Breast epithelium (tissue), 4 donors: ENCODE data around the gene ZNF497. TPM values are rescaled to one million over a fixed set of nuclear protein-coding genes. Genes with fewer than 3 reads are reported as not detected.

Experiments
- DNase-seq, 2 donors: peaks; one replicate each; pipeline ENCODE4 v3.0.0-alpha.2; 2019; ENCODE audit warnings: low spot score in 2 of 2
- H3K27ac ChIP-seq, 2 donors: fragments of 200-600 bp; sonication (generic) in 1 of 2; one replicate each; pipeline ENCODE4 v1.5.1; 2016 to 2019; ENCODE audit warnings: mild to moderate bottlenecking in 1 of 2
- H3K27me3 ChIP-seq, 2 donors: fragments of 200-600 bp; sonication (generic) in 1 of 2; one replicate each; pipeline versions ENCODE4 v1.5.1 to v1.6.0; 2017 to 2019; ENCODE audit warnings: control low read depth in 1 of 2, mild to moderate bottlenecking in 1 of 2
- H3K36me3 ChIP-seq: fragments of 200-600 bp; one replicate; pipeline ENCODE4 v1.5.1; 2019
- H3K4me1 ChIP-seq, 2 donors: fragments of 200-600 bp; sonication (generic); one replicate each; pipeline ENCODE4 v1.5.1; 2016 to 2019; ENCODE audit warnings: control low read depth in 1 of 2
- H3K4me3 ChIP-seq, 3 donors: fragments of 200-600 bp; sonication (generic); 1 replicate in 2 of 3; 2 replicates in 1 of 3; pipeline ENCODE4 v1.5.1; 2016 to 2019; ENCODE audit warnings: mild to moderate bottlenecking in 3 of 3, moderate library complexity in 2 of 3
- H3K9me3 ChIP-seq, 2 donors: fragments of 200-600 bp; sonication (generic) in 1 of 2; one replicate each; pipeline ENCODE4 v1.5.1; 2016 to 2019; ENCODE audit warnings: control low read depth in 1 of 2
- POLR2A ChIP-seq: fragments of 450-650 bp; IDR thresholded peaks from one replicate; pipeline ENCODE4 v1.6.1; 2016; ENCODE audit warnings: antibody characterized with exemption, mild to moderate bottlenecking, moderate library complexity
- POLR2AphosphoS5 ChIP-seq, 3 donors: sonication (generic); formaldehyde crosslinking; IDR thresholded peaks; one replicate each; pipeline ENCODE4 v1.6.1; 2017; ENCODE audit warnings: antibody characterized with exemption in 3 of 3
- intact Hi-C: fragments of 100-400 bp; cut with DNase I; formaldehyde crosslinking; loops from one replicate; pipeline ENCODE4 v1.15.1; 2023; ENCODE audit warnings: low total_unique reads
- total RNA-seq, 3 donors: library from RNA; depleted of rRNA; stranded (reverse); fragments of >200 nt; gene quantifications; one replicate each; pipeline ENCODE4 v1.1.0, GENCODE V29; 2016
- TF ChIP-seq, protein P1 (sequence below), 3 donors: fragments of 450-650 bp; IDR thresholded peaks; one replicate each; pipeline ENCODE4 v1.5.1; 2016 to 2017; ENCODE audit warnings: antibody characterized with exemption in 3 of 3, mild to moderate bottlenecking in 3 of 3, moderate library complexity in 3 of 3

Gene ZNF497
- total RNA-seq, 3 donors from 2014 or later, result 0.80 to 5.3 (median 3.6) TPM

DNA sequence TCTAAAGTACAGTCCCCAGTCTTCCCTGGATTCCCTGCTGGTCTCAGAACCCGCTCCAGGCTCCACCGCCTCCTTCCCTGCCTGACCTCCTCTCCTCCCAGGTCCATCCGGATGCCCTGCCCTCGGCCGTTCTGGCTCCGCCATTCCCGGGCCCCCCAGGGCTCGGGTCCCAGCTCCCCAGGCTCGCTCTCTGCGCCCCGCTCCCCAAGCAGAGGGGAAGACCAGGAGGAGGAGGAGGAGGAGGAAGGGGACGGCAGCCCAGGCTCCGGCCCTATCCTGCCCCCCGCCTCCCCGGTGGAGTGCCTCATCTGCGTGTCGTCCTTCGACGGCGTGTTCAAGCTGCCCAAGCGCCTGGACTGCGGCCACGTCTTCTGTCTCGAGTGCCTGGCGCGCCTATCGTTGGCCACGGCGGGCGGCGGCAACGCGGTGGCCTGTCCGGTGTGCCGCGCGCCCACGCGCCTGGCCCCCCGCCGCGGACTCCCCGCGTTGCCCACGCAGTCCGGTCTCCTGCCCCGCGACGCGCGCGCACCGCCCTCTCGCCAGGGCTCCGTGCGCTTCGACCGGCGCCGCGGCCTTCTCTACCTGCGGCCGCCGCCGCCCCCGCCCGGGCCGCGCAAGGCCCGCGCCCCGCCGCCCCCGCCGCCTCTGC lies 33.6 kb upstream of the ZNF497 start:
- H3K36me3 ChIP-seq, result no peaks in the 10 kb centered on the region
- H3K9me3 ChIP-seq, result no peaks in the 10 kb centered on the region
- no peak for DNase-seq
- peaks cover 5 to 7% of the 10 kb centered on the region in 2 donors for H3K4me1 ChIP-seq
- TF ChIP-seq POLR2A (no peak), POLR2AphosphoS5 (IDR thresholded peaks at IDR 0.05) (no peak)
- TF ChIP-seq, protein P1, sequence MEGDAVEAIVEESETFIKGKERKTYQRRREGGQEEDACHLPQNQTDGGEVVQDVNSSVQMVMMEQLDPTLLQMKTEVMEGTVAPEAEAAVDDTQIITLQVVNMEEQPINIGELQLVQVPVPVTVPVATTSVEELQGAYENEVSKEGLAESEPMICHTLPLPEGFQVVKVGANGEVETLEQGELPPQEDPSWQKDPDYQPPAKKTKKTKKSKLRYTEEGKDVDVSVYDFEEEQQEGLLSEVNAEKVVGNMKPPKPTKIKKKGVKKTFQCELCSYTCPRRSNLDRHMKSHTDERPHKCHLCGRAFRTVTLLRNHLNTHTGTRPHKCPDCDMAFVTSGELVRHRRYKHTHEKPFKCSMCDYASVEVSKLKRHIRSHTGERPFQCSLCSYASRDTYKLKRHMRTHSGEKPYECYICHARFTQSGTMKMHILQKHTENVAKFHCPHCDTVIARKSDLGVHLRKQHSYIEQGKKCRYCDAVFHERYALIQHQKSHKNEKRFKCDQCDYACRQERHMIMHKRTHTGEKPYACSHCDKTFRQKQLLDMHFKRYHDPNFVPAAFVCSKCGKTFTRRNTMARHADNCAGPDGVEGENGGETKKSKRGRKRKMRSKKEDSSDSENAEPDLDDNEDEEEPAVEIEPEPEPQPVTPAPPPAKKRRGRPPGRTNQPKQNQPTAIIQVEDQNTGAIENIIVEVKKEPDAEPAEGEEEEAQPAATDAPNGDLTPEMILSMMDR (IDR thresholded peaks at IDR 0.05), result no peak
- peak overlapping the region in 1 of 2 donors; percentile 45 for H3K27ac ChIP-seq
- H3K4me3 ChIP-seq, result peak overlapping the region in 2 of 3 donors; percentile 44 to 66
- H3K27me3 ChIP-seq, result peaks cover 0 to 14% of the 10 kb centered on the region in 2 donors
- intact Hi-C loops, result no loop called here

DNA sequence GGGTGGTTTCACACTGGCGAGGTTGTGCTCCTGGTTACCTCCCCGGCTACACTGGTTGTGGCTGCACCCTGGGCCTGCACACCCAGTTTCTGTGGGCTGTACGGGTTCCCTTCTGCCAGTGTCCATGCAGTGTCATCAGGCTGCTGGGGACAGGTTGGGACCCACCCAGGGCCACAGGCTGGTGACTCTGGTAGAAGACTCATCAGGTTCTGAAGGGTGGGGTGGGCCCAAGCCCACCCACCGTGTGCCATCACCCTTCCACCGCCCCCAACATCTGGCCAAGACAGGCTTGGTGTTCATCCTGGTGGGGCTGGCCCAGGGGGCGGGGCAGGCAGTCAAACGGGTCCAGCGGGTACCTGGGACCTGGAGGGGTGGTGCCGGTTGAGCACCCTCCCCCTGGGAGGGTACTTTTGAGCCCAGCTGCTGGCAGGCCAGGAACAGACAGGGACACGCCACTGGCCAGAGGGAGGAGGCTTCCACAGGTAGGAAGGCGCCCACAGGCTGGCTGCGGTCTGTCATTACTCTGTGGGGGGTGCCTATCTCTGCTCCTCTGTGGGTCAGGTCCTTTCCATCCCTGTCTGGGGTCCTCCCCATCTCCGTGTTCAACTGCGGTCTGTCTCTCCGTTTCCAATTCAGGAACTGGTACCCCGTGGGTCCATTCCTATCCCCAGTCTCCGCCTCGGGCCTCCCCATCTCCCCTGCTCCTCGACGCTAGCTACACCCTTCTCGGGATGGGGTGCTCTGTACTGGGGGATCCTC lies 32.8 kb upstream of the ZNF497 start, which contains the start of gene RNF225:
TSS of gene RNF225 (plus strand) at position 437 of the 759 bp plus-strand sequence. CDS start 434 bp downstream, outside the sequence.
- no peaks in the 10 kb centered on the region for H3K36me3 ChIP-seq
- intact Hi-C loops, result no loop called here
- H3K4me3 ChIP-seq, result peak within 1 kb of the TSS in 2 of 3 donors; percentile 44 to 66
- H3K27ac ChIP-seq, result peak within 1 kb of the TSS in 1 of 2 donors; percentile 45
- peak in 1 of 3 donors; percentile 12 for TF ChIP-seq POLR2AphosphoS5 (IDR thresholded peaks at IDR 0.05)
- TF ChIP-seq, protein P1 (IDR thresholded peaks at IDR 0.05), result no peak
- peak; percentile 60 to 73 for DNase-seq
- H3K4me1 ChIP-seq, result peaks cover 1 to 7% of the 10 kb centered on the region in 2 donors
- H3K27me3 ChIP-seq, result peaks cover 0 to 14% of the 10 kb centered on the region in 2 donors
- H3K9me3 ChIP-seq, result no peaks in the 10 kb centered on the region

DNA sequence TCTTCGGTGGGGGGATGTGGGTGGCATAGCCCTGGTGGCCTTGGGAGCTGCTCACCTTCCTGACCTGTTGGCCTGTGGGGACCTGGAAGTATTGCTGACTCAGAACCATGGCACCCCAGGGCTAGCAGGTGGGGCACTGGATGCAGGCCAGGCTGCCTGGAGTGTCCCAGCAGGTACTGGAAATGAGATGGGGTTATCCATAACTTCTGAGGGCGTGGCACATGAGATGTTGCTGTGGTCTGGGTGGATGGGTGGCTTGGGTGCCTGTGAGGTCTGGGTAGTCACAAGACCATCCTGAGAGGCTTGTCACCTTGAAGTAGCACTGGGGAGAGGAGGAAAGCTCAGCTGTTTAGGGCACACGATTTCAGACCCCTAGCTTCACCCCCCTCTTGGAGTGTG lies 32.3 kb upstream of the ZNF497 start:
- no peak for DNase-seq
- TF ChIP-seq, protein P1 (IDR thresholded peaks at IDR 0.05), result no peak
- TF ChIP-seq POLR2A (no peak), POLR2AphosphoS5 (IDR thresholded peaks at IDR 0.05) (no peak)
- Histone ChIP-seq H3K27ac (no peak overlapping the region), H3K27me3 (peaks cover 0 to 14% of the 10 kb centered on the region in 2 donors), H3K36me3 (no peaks in the 10 kb centered on the region), H3K9me3 (no peaks in the 10 kb centered on the region), H3K4me1 (peaks cover 0 to 7% of the 10 kb centered on the region in 2 donors), H3K4me3 (no peak overlapping the region)
- intact Hi-C loops, result no loop called here

DNA sequence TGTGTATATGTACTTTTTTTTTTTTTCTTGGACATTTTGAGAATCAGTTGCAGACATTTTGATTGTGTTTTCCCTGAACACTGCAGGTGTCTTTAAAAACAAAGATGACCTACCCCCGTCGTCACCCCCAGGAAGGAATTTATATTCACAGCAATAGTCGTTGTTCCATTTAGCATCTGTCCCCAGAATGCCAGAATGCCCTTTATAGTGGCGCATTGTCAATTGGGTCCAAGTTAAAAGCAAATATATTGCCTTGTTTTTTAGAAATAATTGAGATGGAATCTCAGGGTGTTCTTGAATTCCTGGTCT lies 31.1 kb upstream of the ZNF497 start:
- peaks cover 0 to 7% of the 10 kb centered on the region in 2 donors for H3K4me1 ChIP-seq
- no peak for DNase-seq
- H3K4me3 ChIP-seq, result no peak overlapping the region
- H3K27me3 ChIP-seq, result peaks cover 0 to 14% of the 10 kb centered on the region in 2 donors
- H3K27ac ChIP-seq, result no peak overlapping the region
- intact Hi-C loops, result no loop called here
- no peaks in the 10 kb centered on the region for H3K36me3 ChIP-seq
- no peaks in the 10 kb centered on the region for H3K9me3 ChIP-seq
- no peak for TF ChIP-seq POLR2A
- TF ChIP-seq, protein P1 (IDR thresholded peaks at IDR 0.05), result no peak
- TF ChIP-seq POLR2AphosphoS5 (IDR thresholded peaks at IDR 0.05), result no peak
